Brain (organoid and tissue), 1 donor: ENCODE measurements around the gene RAB40A. TPM values are rescaled to one million over a fixed set of nuclear protein-coding genes. Genes with fewer than 3 reads are reported as not detected.

Experiments
- polyA plus RNA-seq: library from polyadenylated mRNA; stranded (reverse); fragments of 350-450 nt; fragmentation: Illumina TruSeq; extraction: RNeasy Lipid Tissue Mini Kit (QIAGEN cat#74804); gene quantifications from one replicate; pipeline ENCODE4 v1.2.3, GENCODE V29; 2015; ENCODE audit warnings: low read depth, low replicate concordance; ENCODE audit not compliant: insufficient read depth

RAB40A gene
- polyA plus RNA-seq, 1 donor from 2014 or later, result 0.42 TPM

Other genes starting within 250 kb of the RAB40A start
- 38.4 TPM for gene TCEAL5, start 242.7 kb downstream of the RAB40A start, polyA plus RNA-seq
- 206 TPM for gene BEX2, start 208.5 kb downstream of the RAB40A start, polyA plus RNA-seq
- 85.0 TPM for gene TCEAL7, start 189.2 kb downstream of the RAB40A start, polyA plus RNA-seq
- 48.5 TPM for gene TCEAL9, start 163.0 kb downstream of the RAB40A start, polyA plus RNA-seq
- 454 TPM for gene BEX3, start 143.0 kb downstream of the RAB40A start, polyA plus RNA-seq
- gene TCEAL4, start 66.0 kb upstream of the RAB40A start, polyA plus RNA-seq, result 126 TPM
- 111 TPM for gene TCEAL3, start 88.5 kb upstream of the RAB40A start, polyA plus RNA-seq
- gene TCEAL1, start 109.5 kb upstream of the RAB40A start, polyA plus RNA-seq, result 28.5 TPM
- gene MORF4L2, start 167.2 kb upstream of the RAB40A start, polyA plus RNA-seq, result 374 TPM
- 1.2 TPM for gene TMEM31, start 191.4 kb upstream of the RAB40A start, polyA plus RNA-seq